ENCODE data around the gene IFI27L1.

The IFI27L1 gene

GRCh38 chr14:94124582-94125377, 43.7 kb downstream of the IFI27L1 start:
- DNase-seq (ENCODE audit: low read depth): no peak
- TF ChIP-seq CTCF (IDR thresholded peaks at IDR 0.05; ENCODE audit: low read length, missing control alignments): no peak
- no peak overlapping the region for H3K4me3 ChIP-seq (replicated peaks; ENCODE audit: low read depth, low read length)

- no peak for TF ChIP-seq CTCF (IDR thresholded peaks at IDR 0.05; ENCODE audit: low read length, missing control alignments)
- no peak for DNase-seq (ENCODE audit: low read depth)
- no peak overlapping the region for H3K4me3 ChIP-seq (replicated peaks; ENCODE audit: low read depth, low read length)
Measured at GRCh38 chr14:94125659-94126418, 44.7 kb downstream of the IFI27L1 start.

- TF ChIP-seq CTCF (IDR thresholded peaks at IDR 0.05; ENCODE audit: low read length, missing control alignments): no peak
- no peak overlapping the region for H3K4me3 ChIP-seq (replicated peaks; ENCODE audit: low read depth, low read length)
- DNase-seq (ENCODE audit: low read depth): no peak
Measured at GRCh38 chr14:94126419-94126677, 45.2 kb downstream of the IFI27L1 start.

- no peak for DNase-seq (ENCODE audit: low read depth)
- no peak for TF ChIP-seq CTCF (IDR thresholded peaks at IDR 0.05; ENCODE audit: low read length, missing control alignments)
- no peak overlapping the region for H3K4me3 ChIP-seq (replicated peaks; ENCODE audit: low read depth, low read length)
Measured at GRCh38 chr14:94126800-94127199, 45.7 kb downstream of the IFI27L1 start.

GRCh38 chr14:94127330-94127729, 46.2 kb downstream of the IFI27L1 start:
- H3K4me3 ChIP-seq (replicated peaks; ENCODE audit: low read depth, low read length): no peak overlapping the region
- DNase-seq (ENCODE audit: low read depth): no peak
- TF ChIP-seq CTCF (IDR thresholded peaks at IDR 0.05; ENCODE audit: low read length, missing control alignments): no peak

GRCh38 chr14:94128216-94128839, 47.2 kb downstream of the IFI27L1 start:
- DNase-seq (ENCODE audit: low read depth): no peak
- TF ChIP-seq CTCF (IDR thresholded peaks at IDR 0.05; ENCODE audit: low read length, missing control alignments): no peak
- H3K4me3 ChIP-seq (replicated peaks; ENCODE audit: low read depth, low read length): no peak overlapping the region

All from fibroblast of pulmonary artery (primary cell).